DOHH2 (cell line): ENCODE results near the gene SFRP2.
A peak's percentile ranks its signal among the peaks of the same experiment; 100 is the strongest.

Source experiments
- H3F3A ChIP-seq: fragments of 200-600 bp; sonication (generic), shearing (Covaris generic); 2 replicates; pipeline ENCODE4 v1.6.0; 2016; ENCODE audit warnings: antibody characterized with exemption, mild to moderate bottlenecking; ENCODE audit not compliant: control insufficient read depth, insufficient read depth
- H3K27ac ChIP-seq: fragments of 200-600 bp; sonication (generic); 2 replicates; pipeline ENCODE4 v1.5.1; 2014; ENCODE audit warnings: low read depth, mild to moderate bottlenecking, low read length, moderate library complexity
- H3K27me3 ChIP-seq: fragments of 200-600 bp; sonication (generic); 2 replicates; pipeline ENCODE4 v1.6.1; 2014; ENCODE audit warnings: mild to moderate bottlenecking, low read length, mixed read lengths; ENCODE audit not compliant: control insufficient read depth
- H3K36me3 ChIP-seq: fragments of 200-600 bp; sonication (generic); 2 replicates; pipeline ENCODE4 v1.6.1; 2014; ENCODE audit warnings: mild to moderate bottlenecking, low read length, moderate library complexity, mixed read lengths; ENCODE audit not compliant: control insufficient read depth
- H3K4me1 ChIP-seq: fragments of 200-600 bp; sonication (generic); 2 replicates; pipeline ENCODE4 v1.6.1; 2014; ENCODE audit warnings: mild to moderate bottlenecking, low read length, mixed read lengths; ENCODE audit not compliant: control insufficient read depth
- H3K4me2 ChIP-seq: fragments of 200-600 bp; sonication (generic); 2 replicates; pipeline ENCODE4 v1.6.0; 2014; ENCODE audit warnings: mild to moderate bottlenecking, low read length, moderate library complexity
- H3K4me3 ChIP-seq: fragments of 200-600 bp; sonication (generic); 2 replicates; pipeline ENCODE4 v1.5.1; 2014; ENCODE audit warnings: mild to moderate bottlenecking, low read length, mixed read lengths
- H3K79me2 ChIP-seq: fragments of 200-600 bp; sonication (generic); 2 replicates; pipeline ENCODE4 v1.6.1; 2014; ENCODE audit warnings: mild to moderate bottlenecking, low read length, mixed read lengths; ENCODE audit not compliant: control insufficient read depth
- H3K9me2 ChIP-seq: fragments of 200-600 bp; sonication (generic); replicated peaks from 2 replicates; pipeline ENCODE4 v1.6.1; 2014; ENCODE audit warnings: mild to moderate bottlenecking, low read length, mixed read lengths; ENCODE audit not compliant: control insufficient read depth
- H3K9me3 ChIP-seq: fragments of 200-600 bp; sonication (generic); 2 replicates; pipeline ENCODE4 v1.6.1; 2014; ENCODE audit warnings: antibody characterized with exemption, low read length, mixed read lengths; ENCODE audit not compliant: control insufficient read depth, insufficient read depth
- H4K20me1 ChIP-seq: fragments of 200-600 bp; sonication (generic); 2 replicates; pipeline ENCODE4 v1.6.0; 2014; ENCODE audit warnings: low read depth, mild to moderate bottlenecking, antibody characterized with exemption, low read length, moderate library complexity; ENCODE audit not compliant: control insufficient read depth, insufficient read depth
- EZH2phosphoT487 ChIP-seq: fragments of 200-600 bp; sonication (generic); IDR thresholded peaks from 2 replicates; pipeline ENCODE4 v1.6.1; 2017; ENCODE audit warnings: borderline replicate concordance, mild to moderate bottlenecking, antibody characterized with exemption, low read length, moderate library complexity, mixed read lengths
- TF ChIP-seq, protein P1 (sequence below): fragments of 200-600 bp; sonication (generic); IDR thresholded peaks from one replicate; pipeline ENCODE4 v1.5.1; 2014; ENCODE audit warnings: antibody characterized with exemption, mild to moderate bottlenecking, low read depth, low read length; ENCODE audit not compliant: poor library complexity, severe bottlenecking

SFRP2 gene

DNA sequence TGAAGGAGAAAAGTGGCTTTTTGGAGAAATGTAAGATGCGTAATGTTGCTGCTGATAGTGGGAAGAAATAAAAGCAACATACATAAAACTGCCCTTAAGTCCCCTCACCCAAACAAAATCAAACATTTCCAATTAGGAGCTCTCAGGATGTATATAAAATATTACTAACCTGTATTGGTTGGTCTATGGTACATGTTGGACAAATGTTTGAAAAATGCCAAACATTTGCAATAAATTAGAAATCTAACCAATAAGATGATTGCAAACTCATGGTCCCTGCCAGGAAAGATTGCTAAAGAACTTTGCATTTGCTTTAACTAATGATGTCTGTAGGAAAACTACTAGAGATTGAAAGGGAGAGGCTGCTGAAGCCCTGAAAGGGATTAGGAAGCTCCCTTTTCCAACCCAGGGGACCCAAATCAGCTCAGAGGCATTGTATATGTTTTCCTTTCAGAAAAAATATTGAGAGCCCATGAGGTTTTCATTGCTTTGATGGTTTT lies 1.8 kb downstream of the SFRP2 start:
- Histone ChIP-seq H3K27ac (no peak overlapping the region), H3K4me3 (no peak overlapping the region), H3K79me2 (no peaks in the 10 kb centered on the region), H3K4me1 (no peaks in the 10 kb centered on the region), H4K20me1 (no peaks in the 10 kb centered on the region), H3F3A (no peaks in the 10 kb centered on the region), H3K27me3 (peaks cover 28% of the 10 kb centered on the region), H3K4me2 (no peak overlapping the region), H3K9me2 (no peaks in the 10 kb centered on the region), H3K36me3 (no peaks in the 10 kb centered on the region), H3K9me3 (no peaks in the 10 kb centered on the region)
- TF ChIP-seq EZH2phosphoT487, result no peak
- TF ChIP-seq, protein P1, sequence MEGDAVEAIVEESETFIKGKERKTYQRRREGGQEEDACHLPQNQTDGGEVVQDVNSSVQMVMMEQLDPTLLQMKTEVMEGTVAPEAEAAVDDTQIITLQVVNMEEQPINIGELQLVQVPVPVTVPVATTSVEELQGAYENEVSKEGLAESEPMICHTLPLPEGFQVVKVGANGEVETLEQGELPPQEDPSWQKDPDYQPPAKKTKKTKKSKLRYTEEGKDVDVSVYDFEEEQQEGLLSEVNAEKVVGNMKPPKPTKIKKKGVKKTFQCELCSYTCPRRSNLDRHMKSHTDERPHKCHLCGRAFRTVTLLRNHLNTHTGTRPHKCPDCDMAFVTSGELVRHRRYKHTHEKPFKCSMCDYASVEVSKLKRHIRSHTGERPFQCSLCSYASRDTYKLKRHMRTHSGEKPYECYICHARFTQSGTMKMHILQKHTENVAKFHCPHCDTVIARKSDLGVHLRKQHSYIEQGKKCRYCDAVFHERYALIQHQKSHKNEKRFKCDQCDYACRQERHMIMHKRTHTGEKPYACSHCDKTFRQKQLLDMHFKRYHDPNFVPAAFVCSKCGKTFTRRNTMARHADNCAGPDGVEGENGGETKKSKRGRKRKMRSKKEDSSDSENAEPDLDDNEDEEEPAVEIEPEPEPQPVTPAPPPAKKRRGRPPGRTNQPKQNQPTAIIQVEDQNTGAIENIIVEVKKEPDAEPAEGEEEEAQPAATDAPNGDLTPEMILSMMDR, result no peak

DNA sequence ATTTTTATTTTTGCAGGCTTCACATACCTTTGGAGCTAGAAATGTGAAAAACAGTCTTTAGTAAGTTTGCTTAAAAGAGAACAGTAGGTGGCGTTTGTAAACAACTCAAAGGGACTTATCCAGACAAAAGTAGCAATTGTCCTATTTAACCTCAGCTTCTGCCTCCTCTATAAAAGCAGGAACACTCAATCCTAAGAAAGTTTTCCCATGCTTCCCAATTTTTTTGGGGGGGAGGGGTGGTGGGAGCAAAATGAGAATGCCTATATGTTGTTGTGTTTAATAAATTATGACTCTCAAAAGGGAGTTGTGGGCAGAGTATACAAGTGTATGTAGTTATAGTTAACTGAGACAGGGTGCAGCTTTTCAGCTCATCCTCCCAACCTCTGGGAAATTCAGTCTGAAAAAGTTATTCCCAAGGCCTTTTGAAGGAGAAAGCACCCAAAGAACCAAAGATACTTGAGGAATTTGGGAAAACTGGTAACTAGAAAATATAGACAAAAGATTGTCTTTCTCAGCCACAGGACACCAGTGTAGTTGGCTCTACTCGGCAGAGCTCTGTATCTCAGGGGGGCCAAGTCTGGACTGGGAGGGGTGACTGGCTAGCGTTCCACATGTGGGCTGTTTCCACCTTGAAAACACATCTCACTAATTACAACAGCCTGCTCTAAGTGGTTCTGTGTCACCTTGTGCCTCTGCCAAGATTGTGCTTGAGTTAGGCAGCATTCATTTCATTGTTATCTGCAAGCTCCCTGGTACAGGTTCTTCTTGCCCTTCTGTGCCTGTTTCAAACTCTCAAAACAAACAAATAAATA lies 2.8 kb downstream of the SFRP2 start:
- no peaks in the 10 kb centered on the region for H3K9me3 ChIP-seq
- H3K9me2 ChIP-seq, result no peaks in the 10 kb centered on the region
- H3K79me2 ChIP-seq, result no peaks in the 10 kb centered on the region
- H3K4me2 ChIP-seq, result no peak overlapping the region
- no peaks in the 10 kb centered on the region for H3F3A ChIP-seq
- H3K4me1 ChIP-seq, result no peaks in the 10 kb centered on the region
- peaks cover 28% of the 10 kb centered on the region for H3K27me3 ChIP-seq
- H3K27ac ChIP-seq, result no peak overlapping the region
- H4K20me1 ChIP-seq, result no peaks in the 10 kb centered on the region
- TF ChIP-seq EZH2phosphoT487, result no peak
- TF ChIP-seq, protein P1, result peak; percentile 63
- no peak overlapping the region for H3K4me3 ChIP-seq
- no peaks in the 10 kb centered on the region for H3K36me3 ChIP-seq

DNA sequence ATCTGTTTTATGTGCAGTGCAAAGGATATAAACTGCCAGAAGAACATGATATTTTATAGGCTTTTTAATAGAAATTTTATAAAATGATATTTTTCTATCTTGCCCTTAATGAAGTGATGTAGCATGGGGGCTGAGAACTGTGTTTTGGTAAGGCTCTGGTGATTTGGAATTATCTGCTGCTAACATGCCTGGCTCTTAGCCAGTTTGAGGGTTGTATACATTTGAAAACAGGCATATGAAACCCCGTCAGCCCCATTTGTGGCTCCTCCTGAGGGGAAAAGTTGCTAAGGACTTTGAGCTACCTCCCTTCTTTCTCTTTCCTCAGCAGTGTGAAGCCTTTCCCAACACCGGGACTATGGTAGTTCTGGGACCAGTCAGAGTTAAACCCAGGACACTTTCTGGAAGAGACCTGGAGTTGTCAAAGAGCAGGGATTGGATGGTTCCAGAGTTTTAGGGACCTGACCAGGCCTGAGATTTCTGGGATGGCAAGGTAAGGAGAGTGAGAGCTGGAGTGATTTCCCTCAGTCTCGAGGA lies 4.7 kb downstream of the SFRP2 start:
- H3K79me2 ChIP-seq, result no peaks in the 10 kb centered on the region
- no peaks in the 10 kb centered on the region for H3K4me1 ChIP-seq
- H3K27ac ChIP-seq, result no peak overlapping the region
- H3K36me3 ChIP-seq, result no peaks in the 10 kb centered on the region
- H3K9me2 ChIP-seq, result no peaks in the 10 kb centered on the region
- H3K9me3 ChIP-seq, result no peaks in the 10 kb centered on the region
- H3K27me3 ChIP-seq, result peaks cover 36% of the 10 kb centered on the region
- H3K4me3 ChIP-seq, result no peak overlapping the region
- no peak for TF ChIP-seq EZH2phosphoT487
- TF ChIP-seq, protein P1, result no peak
- H3K4me2 ChIP-seq, result no peak overlapping the region
- no peaks in the 10 kb centered on the region for H3F3A ChIP-seq
- H4K20me1 ChIP-seq, result no peaks in the 10 kb centered on the region
